WI38 (cell line): ENCODE results near the gene PIK3R2.
A peak's percentile ranks its signal among the peaks of the same experiment; 100 is the strongest.

Source experiments
- H3K4me3 ChIP-seq: 2 replicates; pipeline ENCODE4 v1.5.1; 2011; ENCODE audit warnings: low read depth, mild to moderate bottlenecking, control low read depth, low read length
- TF ChIP-seq, protein P1 (sequence below): IDR thresholded peaks from 2 replicates; pipeline ENCODE4 v1.5.1; 2012; ENCODE audit warnings: low read depth, mild to moderate bottlenecking, control low read depth, low read length

Gene PIK3R2

GRCh38 chr19:18168673-18169381 lies 15.9 kb downstream of the PIK3R2 start:
- TF ChIP-seq, protein P1, sequence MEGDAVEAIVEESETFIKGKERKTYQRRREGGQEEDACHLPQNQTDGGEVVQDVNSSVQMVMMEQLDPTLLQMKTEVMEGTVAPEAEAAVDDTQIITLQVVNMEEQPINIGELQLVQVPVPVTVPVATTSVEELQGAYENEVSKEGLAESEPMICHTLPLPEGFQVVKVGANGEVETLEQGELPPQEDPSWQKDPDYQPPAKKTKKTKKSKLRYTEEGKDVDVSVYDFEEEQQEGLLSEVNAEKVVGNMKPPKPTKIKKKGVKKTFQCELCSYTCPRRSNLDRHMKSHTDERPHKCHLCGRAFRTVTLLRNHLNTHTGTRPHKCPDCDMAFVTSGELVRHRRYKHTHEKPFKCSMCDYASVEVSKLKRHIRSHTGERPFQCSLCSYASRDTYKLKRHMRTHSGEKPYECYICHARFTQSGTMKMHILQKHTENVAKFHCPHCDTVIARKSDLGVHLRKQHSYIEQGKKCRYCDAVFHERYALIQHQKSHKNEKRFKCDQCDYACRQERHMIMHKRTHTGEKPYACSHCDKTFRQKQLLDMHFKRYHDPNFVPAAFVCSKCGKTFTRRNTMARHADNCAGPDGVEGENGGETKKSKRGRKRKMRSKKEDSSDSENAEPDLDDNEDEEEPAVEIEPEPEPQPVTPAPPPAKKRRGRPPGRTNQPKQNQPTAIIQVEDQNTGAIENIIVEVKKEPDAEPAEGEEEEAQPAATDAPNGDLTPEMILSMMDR, result no peak
- H3K4me3 ChIP-seq, result no peak overlapping the region

- TF ChIP-seq, protein P1, result no peak
- H3K4me3 ChIP-seq, result no peak overlapping the region
Measured at GRCh38 chr19:18170714-18171255, 17.8 kb downstream of the PIK3R2 start.

- TF ChIP-seq, protein P1, result no peak
- H3K4me3 ChIP-seq, result no peak overlapping the region
Measured at GRCh38 chr19:18171605-18172327, 18.8 kb downstream of the PIK3R2 start.

- H3K4me3 ChIP-seq, result no peak overlapping the region
- TF ChIP-seq, protein P1, result no peak
Measured at GRCh38 chr19:18172331-18173053, 19.5 kb downstream of the PIK3R2 start.

- TF ChIP-seq, protein P1, result no peak
- H3K4me3 ChIP-seq, result peak overlapping the region; percentile 69
Measured at GRCh38 chr19:18173054-18173571, 20.1 kb downstream of the PIK3R2 start.

- H3K4me3 ChIP-seq, result peak within 1 kb of the TSS; percentile 69
- TF ChIP-seq, protein P1, result no peak
Measured at GRCh38 chr19:18173572-18174288, 20.8 kb downstream of the PIK3R2 start, which contains the start of gene IFI30. TSS of gene IFI30 (plus strand) at chr19:18173813. CDS start at chr19:18173842, 29 bp downstream.
